Liver (tissue), 9 donors: Measurements from ENCODE around the gene PRSS8. TPM values are rescaled to one million over a fixed set of nuclear protein-coding genes. Genes with fewer than 3 reads are reported as not detected.

ENCODE experiments used
- DNase-seq: peaks from one replicate; pipeline ENCODE4 v3.0.0-alpha.2; 2017; ENCODE audit warnings: low spot score
- H3K27ac ChIP-seq, 2 donors: one replicate each; pipeline ENCODE4 v1.7.0; 2013; ENCODE audit warnings: inconsistent platforms in 2 of 2, low read length in 2 of 2, control low read depth in 1 of 2, low read depth in 1 of 2, mild to moderate bottlenecking in 1 of 2
- H3K27me3 ChIP-seq, 4 donors: one replicate each; pipeline versions ENCODE4 v1.6.1 to v1.7.0; 2013; ENCODE audit warnings: low read length in 3 of 4, inconsistent platforms in 1 of 4, mild to moderate bottlenecking in 1 of 4, moderate library complexity in 1 of 4; ENCODE audit not compliant: control insufficient read depth in 4 of 4, insufficient read depth in 4 of 4
- H3K36me3 ChIP-seq, 4 donors: one replicate each; pipeline versions ENCODE4 v1.6.1 to v1.7.0; 2013; ENCODE audit warnings: low read length in 3 of 4, mild to moderate bottlenecking in 3 of 4, low read depth in 1 of 4, moderate library complexity in 1 of 4; ENCODE audit not compliant: control insufficient read depth in 4 of 4, insufficient read depth in 3 of 4
- H3K4me1 ChIP-seq, 4 donors: one replicate each; pipeline versions ENCODE4 v1.6.1 to v1.7.0; 2013; ENCODE audit warnings: low read length in 3 of 4, mild to moderate bottlenecking in 3 of 4, moderate library complexity in 1 of 4; ENCODE audit not compliant: control insufficient read depth in 4 of 4, insufficient read depth in 4 of 4
- H3K4me3 ChIP-seq, 3 donors: one replicate each; pipeline versions ENCODE4 v1.6.1 to v1.7.0; 2013; ENCODE audit warnings: low read length in 3 of 3, control low read depth in 1 of 3, low read depth in 1 of 3, mild to moderate bottlenecking in 1 of 3
- H3K9ac ChIP-seq, 2 donors: one replicate each; pipeline ENCODE4 v1.7.0; 2013; ENCODE audit warnings: low read length in 2 of 2, mild to moderate bottlenecking in 2 of 2, moderate library complexity in 2 of 2, control low read depth in 1 of 2, low read depth in 1 of 2
- H3K9me3 ChIP-seq, 4 donors: one replicate each; pipeline versions ENCODE4 v1.6.1 to v1.7.0; 2013; ENCODE audit warnings: low read length in 3 of 4; ENCODE audit not compliant: control insufficient read depth in 4 of 4
- EGR1 ChIP-seq, 2 donors: IDR thresholded peaks; 2 replicates each; pipeline ENCODE4 v1.6.1; 2016 to 2018; ENCODE audit warnings: antibody characterized with exemption in 2 of 2, low read depth in 2 of 2
- FOXA1 ChIP-seq: IDR thresholded peaks from 2 replicates; pipeline ENCODE4 v1.6.1; 2016; ENCODE audit warnings: antibody characterized with exemption
- FOXA2 ChIP-seq: IDR thresholded peaks from 2 replicates; pipeline ENCODE4 v1.6.1; 2016; ENCODE audit warnings: antibody characterized with exemption
- HNF4G ChIP-seq: IDR thresholded peaks from 2 replicates; pipeline ENCODE4 v1.6.1; 2016; ENCODE audit warnings: antibody characterized with exemption
- JUND ChIP-seq, 2 donors: IDR thresholded peaks; 2 replicates each; pipeline ENCODE4 v1.6.1; 2016; ENCODE audit warnings: antibody characterized with exemption in 2 of 2
- SP1 ChIP-seq: IDR thresholded peaks from 2 replicates; pipeline ENCODE4 v1.6.1; 2018; ENCODE audit warnings: antibody characterized with exemption, mild to moderate bottlenecking
- TAF1 ChIP-seq: conservative IDR thresholded peaks from 2 replicates; pipeline ENCODE4 v1.6.1; 2016; ENCODE audit warnings: antibody characterized with exemption, mild to moderate bottlenecking
- YY1 ChIP-seq: IDR thresholded peaks from 2 replicates; pipeline ENCODE4 v1.6.1; 2016; ENCODE audit warnings: antibody characterized with exemption, mild to moderate bottlenecking
- WGBS: extraction: QIAGEN DNeasy Blood & Tissue Kit; methylation state at CpG from one replicate; pipeline ENCODE4 v1.1.7; 2013; 5-methylcytosine and 5-hydroxymethylcytosine counted together
- polyA plus RNA-seq, 2 donors: library from polyadenylated mRNA; stranded (reverse) in 1 of 2; unstranded in 1 of 2; fragments of 200-250 nt in 1 of 2; fragments of >200 nt in 1 of 2; fragmentation: Nextera tagmentation in 1 of 2; extraction: Ambion mirVana in 1 of 2; gene quantifications; one replicate each; pipeline versions ENCODE4 v1.2.1 to v1.2.3, GENCODE V29; 2013 to 2015
- total RNA-seq, 2 donors: library from RNA; depleted of rRNA; stranded (reverse); fragments of >200 nt; gene quantifications; one replicate each; pipeline ENCODE4 v1.2.3, GENCODE V29; 2014
- TF ChIP-seq, protein P1 (sequence below): IDR thresholded peaks from 2 replicates; pipeline ENCODE4 v1.6.1; 2016; ENCODE audit warnings: antibody characterized with exemption
- TF ChIP-seq, protein P2 (sequence below): IDR thresholded peaks from 2 replicates; pipeline ENCODE4 v1.6.1; 2016; ENCODE audit warnings: antibody characterized with exemption, mild to moderate bottlenecking
- TF ChIP-seq, protein P3 (sequence below): IDR thresholded peaks from 2 replicates; pipeline ENCODE4 v1.6.1; 2016; ENCODE audit warnings: antibody characterized with exemption
- donor health status: healthy.
- donor health status: healthy.
- donor health status: healthy.
- donor health status: healthy.
- donor health status: healthy.

The PRSS8 gene
- total and polyA plus RNA-seq, 4 donors, result 1.1 to 50.1 (median 8.4) TPM

DNA sequence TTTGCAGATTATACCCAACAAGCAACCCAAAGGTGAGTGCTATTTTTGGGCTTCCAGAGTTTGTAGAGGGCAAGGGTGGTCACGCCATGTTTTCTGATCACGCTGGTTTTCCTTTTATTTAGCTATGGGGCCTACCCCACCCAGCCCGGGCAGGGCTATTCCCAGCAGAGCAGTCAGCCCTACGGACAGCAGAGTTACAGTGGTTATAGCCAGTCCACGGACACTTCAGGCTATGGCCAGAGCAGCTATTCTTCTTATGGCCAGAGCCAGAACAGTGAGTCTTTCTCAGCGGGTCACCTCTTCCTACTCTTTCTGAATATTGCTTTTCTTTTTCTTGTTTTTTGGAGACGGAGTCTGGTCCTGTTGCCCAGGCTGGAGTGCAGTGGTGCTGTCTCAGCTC is 46.9 kb upstream of the PRSS8 start (continued):
- TF ChIP-seq, protein P1, sequence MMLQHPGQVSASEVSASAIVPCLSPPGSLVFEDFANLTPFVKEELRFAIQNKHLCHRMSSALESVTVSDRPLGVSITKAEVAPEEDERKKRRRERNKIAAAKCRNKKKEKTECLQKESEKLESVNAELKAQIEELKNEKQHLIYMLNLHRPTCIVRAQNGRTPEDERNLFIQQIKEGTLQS, result no peak
- TF ChIP-seq FOXA2, result no peak

DNA sequence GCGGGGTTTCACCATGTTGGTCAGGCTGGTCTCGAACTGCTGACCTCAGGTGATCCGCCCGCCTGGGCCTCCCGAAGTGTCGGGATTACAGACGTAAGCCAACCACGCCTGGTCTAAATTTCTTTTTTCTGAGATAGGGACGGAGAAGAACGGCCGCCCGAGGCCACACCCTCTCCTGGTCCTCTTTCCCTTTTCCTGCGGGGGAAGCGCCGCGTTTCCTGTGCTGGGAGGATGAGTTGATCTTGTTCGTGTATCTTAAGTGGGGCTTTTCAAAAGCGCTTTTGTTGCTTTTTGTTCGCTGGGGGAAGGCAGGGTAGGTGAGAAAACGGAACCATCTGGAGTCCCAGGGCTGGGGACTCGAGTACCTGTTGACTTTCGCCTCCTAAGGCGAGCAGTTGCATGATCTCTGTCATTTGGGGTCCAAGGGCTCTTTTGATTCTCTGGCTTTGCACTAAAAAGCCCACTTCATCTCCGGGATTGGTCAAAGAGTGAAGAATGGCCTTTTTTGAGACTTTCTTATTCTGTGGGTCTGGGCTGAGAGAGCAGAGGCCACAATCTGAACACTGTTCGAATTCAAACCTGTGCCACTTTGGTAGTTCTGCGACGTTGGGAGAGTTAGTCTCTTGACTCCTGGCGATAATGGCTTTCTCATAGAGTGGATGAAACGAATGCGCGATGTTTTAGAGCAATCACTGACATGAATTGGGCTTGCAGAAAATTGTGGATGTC is 45.7 kb upstream of the PRSS8 start:
- peaks cover 7 to 37% (median 27%) of the 10 kb centered on the region in 4 donors for H3K4me1 ChIP-seq

DNA sequence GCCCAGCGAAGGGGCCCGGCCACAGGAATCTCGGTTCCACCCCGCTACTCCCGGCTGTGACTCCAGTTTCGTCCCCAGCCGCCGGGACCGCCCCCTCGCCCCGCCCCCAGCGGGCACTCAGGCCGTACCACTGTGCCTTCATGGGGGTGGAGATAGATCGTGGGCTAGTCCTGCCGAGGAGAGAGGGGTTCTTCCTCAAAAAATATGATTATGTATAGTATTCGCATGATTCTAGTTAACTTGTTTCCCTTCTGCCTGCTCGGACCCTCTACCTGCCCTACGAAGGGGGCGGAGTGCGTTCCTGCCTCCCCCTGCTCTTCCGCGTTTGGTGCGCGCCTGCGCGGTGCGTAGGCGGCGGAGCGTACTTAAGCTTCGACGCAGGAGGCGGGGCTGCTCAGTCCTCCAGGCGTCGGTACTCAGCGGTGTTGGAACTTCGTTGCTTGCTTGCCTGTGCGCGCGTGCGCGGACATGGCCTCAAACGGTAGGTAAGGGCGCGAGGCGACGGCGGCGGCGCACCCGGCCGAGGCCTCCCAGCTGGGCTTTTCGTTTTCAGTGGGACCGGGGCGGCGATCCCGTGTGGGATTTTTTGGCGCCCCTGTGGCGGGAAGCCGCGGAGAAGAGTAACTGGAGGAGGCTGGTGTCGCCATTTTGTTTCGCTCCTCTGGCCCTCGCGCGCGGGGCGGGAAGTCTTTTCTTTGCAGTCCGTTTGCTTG is 44.4 kb upstream of the PRSS8 start, which contains the start of gene FUS:
Gene FUS, plus strand, starts transcription at position 393 of the 713 bp plus-strand sequence. Its CDS starts 76 bp downstream, at position 469.
- H3K9ac ChIP-seq, result peak within 1 kb of the TSS; percentile 75 to 88
- peak; percentile 94 for DNase-seq
- H3K4me1 ChIP-seq, result peaks cover 7 to 34% (median 27%) of the 10 kb centered on the region in 4 donors
- peaks cover 5 to 19% (median 16%) of the 10 kb centered on the region in 4 donors for H3K36me3 ChIP-seq
- under 1% methylated on average over 69 of the region's 69 CpGs for WGBS
- peak within 1 kb of the TSS; percentile 82 to 96 (median 90) for H3K4me3 ChIP-seq
- TF ChIP-seq EGR1 (IDR thresholded peaks at IDR 0.05; ENCODE audit: low read depth in 2 of 2) (peak; percentile 100), FOXA1 (no peak), SP1 (peak; percentile 84), YY1 (peak; percentile 98), JUND (IDR thresholded peaks at IDR 0.05) (no peak), TAF1 (peak; percentile 100), HNF4G (no peak)
- TF ChIP-seq, protein P2, sequence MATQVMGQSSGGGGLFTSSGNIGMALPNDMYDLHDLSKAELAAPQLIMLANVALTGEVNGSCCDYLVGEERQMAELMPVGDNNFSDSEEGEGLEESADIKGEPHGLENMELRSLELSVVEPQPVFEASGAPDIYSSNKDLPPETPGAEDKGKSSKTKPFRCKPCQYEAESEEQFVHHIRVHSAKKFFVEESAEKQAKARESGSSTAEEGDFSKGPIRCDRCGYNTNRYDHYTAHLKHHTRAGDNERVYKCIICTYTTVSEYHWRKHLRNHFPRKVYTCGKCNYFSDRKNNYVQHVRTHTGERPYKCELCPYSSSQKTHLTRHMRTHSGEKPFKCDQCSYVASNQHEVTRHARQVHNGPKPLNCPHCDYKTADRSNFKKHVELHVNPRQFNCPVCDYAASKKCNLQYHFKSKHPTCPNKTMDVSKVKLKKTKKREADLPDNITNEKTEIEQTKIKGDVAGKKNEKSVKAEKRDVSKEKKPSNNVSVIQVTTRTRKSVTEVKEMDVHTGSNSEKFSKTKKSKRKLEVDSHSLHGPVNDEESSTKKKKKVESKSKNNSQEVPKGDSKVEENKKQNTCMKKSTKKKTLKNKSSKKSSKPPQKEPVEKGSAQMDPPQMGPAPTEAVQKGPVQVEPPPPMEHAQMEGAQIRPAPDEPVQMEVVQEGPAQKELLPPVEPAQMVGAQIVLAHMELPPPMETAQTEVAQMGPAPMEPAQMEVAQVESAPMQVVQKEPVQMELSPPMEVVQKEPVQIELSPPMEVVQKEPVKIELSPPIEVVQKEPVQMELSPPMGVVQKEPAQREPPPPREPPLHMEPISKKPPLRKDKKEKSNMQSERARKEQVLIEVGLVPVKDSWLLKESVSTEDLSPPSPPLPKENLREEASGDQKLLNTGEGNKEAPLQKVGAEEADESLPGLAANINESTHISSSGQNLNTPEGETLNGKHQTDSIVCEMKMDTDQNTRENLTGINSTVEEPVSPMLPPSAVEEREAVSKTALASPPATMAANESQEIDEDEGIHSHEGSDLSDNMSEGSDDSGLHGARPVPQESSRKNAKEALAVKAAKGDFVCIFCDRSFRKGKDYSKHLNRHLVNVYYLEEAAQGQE, result peak; percentile 97
- TF ChIP-seq, protein P3, sequence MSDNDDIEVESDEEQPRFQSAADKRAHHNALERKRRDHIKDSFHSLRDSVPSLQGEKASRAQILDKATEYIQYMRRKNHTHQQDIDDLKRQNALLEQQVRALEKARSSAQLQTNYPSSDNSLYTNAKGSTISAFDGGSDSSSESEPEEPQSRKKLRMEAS, result peak; percentile 72
- TF ChIP-seq, protein P1, result peak; percentile 38
- peak within 1 kb of the TSS; percentile 93 to 98 for H3K27ac ChIP-seq
- H3K27me3 ChIP-seq, result no peaks in the 10 kb centered on the region
- H3K9me3 ChIP-seq, result no peaks in the 10 kb centered on the region

More for the DNA sequence above, 45.7 kb upstream of the PRSS8 start:
- Histone ChIP-seq H3K9me3 (no peaks in the 10 kb centered on the region), H3K27me3 (no peaks in the 10 kb centered on the region), H3K4me3 (peak overlapping the region; percentile 78 to 96 (median 90)), H3K36me3 (peaks cover 8 to 32% (median 29%) of the 10 kb centered on the region in 4 donors), H3K27ac (peak overlapping the region; percentile 93 to 98), H3K9ac (peak overlapping the region; percentile 49 to 75)
- WGBS, result 15% methylated on average over 31 of the region's 31 CpGs
- no peak for TF ChIP-seq TAF1
- peak; percentile 50 for DNase-seq
